NCI-H146 treated with DMSO at 0.1 percent for 48 hours (cell line): ENCODE measurements around the gene ACTN2.

Experiments used
- DNase-seq: peaks from one replicate; lab custom pipeline; 2025; ENCODE audit not compliant: unreplicated experiment; lab: John Stamatoyannopoulos, UW

The ACTN2 gene

DNA sequence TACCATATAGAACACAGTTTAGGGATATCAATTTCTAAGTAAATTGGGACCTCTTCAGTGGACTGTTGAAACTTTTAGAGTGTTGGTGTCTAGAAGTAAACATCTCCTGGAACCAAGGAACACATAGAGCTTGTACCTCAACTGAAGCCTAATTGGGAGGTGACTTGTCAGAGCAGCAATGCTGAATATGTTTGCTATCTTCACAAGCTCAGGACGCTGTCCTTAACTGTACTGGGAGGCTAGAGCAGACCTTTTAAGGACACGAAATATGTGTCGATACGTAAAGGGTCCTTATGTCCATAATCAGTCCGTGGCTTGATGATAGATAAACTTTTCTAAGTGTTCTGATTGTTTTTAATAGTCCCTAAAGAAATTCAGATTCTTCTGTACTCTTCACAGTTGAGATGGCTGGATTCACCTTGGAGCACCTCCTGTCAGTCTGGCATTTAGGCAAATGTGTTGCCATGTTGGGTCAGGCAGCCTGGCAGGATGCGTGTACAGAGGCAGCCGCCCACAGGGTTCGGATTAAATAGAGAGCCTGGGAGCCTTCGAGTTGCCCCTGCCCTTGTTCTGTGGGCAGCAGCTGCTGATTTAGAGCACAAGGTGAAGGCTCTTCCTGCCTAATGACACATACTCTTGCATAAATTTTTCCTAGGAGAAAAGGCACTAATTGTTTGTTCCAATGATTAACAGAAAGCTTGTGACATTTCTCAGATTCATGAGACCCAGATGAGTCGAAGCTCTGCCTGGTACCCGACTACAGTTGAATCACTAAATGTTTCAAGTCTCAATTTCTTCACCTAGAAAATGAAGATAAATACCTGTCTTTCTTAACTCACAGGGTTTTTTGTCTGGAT lies 3.6 kb downstream of the ACTN2 start:
- no peak for DNase-seq

DNA sequence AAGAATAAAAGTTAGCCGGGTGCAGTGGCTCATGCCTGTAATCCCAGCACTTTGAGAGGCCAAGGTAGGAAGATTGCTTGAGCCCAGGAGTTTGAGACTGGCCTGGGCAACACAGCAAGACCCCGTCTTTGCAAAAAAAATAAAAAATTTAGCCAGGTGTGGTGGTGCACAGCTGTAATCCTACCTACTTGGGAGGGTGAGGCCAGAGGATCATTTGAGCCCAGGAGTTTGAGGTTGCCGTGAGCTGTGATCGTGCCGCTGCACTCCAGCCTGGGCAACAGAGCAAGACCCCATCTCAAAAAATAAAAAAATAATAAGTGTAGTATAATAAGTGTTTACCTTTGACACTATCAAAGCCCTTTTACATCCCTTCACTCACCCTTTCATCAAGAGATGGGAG lies 5.0 kb downstream of the ACTN2 start:
- DNase-seq = no peak

- no peak for DNase-seq
Measured at GRCh38 chr1:236692128-236692527, 5.8 kb downstream of the ACTN2 start.

- no peak for DNase-seq
Measured at GRCh38 chr1:236692742-236693141, 6.4 kb downstream of the ACTN2 start.

GRCh38 chr1:236699366-236699765 lies 13.1 kb downstream of the ACTN2 start:
- no peak for DNase-seq

- DNase-seq = no peak
Measured at GRCh38 chr1:236700903-236701302, 14.6 kb downstream of the ACTN2 start.

GRCh38 chr1:236701782-236702181 lies 15.5 kb downstream of the ACTN2 start:
- no peak for DNase-seq

GRCh38 chr1:236702791-236703394 lies 16.6 kb downstream of the ACTN2 start:
- DNase-seq = no peak

GRCh38 chr1:236705771-236706170 lies 19.5 kb downstream of the ACTN2 start:
- DNase-seq = no peak

- no peak for DNase-seq
Measured at GRCh38 chr1:236706183-236706582, 19.9 kb downstream of the ACTN2 start.

DNA sequence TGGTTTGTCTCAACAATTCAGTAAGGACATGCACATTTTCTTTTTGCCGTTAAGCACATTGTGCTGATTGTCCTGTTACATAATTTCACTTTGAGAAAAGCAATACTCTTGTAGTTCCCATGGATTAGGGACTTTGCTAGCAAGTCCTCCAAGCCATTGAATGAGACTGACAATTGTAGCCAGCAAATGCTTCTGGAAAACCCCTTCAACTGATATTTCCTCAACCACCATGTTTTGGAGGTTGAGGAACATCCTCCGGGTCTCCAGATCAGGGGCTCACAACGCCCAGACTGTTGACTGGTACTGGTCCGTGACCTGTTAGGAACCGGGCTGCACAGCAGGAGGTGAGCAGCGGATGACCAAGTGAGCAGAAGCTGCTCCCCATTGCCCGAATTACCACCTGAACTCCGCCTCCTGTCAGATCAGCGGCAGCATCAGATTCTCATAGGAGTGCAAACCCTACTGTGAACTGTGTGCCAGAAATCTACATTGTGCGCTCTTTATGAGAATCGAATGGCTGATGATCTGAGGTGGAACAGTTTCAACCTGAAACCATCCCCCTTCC lies 24.1 kb downstream of the ACTN2 start:
- no peak for DNase-seq

DNA sequence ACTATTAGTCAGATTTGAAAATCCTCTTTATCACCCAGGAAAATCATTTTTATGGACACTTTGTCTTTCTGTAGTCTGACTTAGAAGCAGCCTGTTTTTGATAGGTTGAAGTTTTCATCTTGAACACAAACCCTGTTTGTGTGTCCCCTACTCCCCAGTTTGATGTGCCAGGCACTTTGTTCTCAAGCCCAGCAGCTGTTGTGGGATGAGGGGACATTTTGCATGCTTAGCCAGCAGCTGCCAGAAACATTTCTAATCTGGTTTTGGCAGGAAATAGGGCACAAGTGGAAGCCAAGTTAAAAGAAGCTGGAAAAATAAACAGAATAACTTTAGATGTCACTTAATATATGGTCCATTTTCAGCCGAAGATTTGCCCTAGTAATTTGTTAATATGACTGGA lies 29.9 kb downstream of the ACTN2 start:
- DNase-seq = no peak

GRCh38 chr1:236717811-236718210 lies 31.5 kb downstream of the ACTN2 start:
- DNase-seq = no peak

GRCh38 chr1:236718328-236718727 lies 32.0 kb downstream of the ACTN2 start:
- no peak for DNase-seq

GRCh38 chr1:236720206-236720605 lies 33.9 kb downstream of the ACTN2 start:
- no peak for DNase-seq

GRCh38 chr1:236720611-236721010 lies 34.3 kb downstream of the ACTN2 start:
- DNase-seq = no peak

- no peak for DNase-seq
Measured at GRCh38 chr1:236724049-236724448, 37.8 kb downstream of the ACTN2 start.

GRCh38 chr1:236724506-236724905 lies 38.2 kb downstream of the ACTN2 start:
- no peak for DNase-seq

DNA sequence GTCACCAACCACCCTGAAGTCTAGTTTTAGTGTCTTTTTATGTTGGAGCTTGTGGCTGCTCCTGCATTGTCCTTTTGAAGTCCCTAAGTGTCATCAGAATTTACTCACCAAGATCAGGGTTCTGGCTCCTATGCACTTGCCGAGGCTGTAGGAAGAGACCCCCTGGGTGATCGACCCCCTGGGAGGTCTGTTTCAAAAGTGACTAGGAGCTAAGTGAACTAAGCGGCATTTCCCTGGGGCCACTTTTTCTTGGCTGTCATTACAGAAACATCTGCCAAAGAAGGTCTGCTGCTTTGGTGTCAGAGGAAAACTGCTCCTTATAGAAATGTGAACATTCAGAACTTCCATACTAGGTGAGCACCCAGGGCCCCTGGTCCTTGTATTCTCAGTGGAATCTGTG lies 39.4 kb downstream of the ACTN2 start:
- DNase-seq = no peak

GRCh38 chr1:236727521-236727920 lies 41.2 kb downstream of the ACTN2 start:
- DNase-seq = no peak

- DNase-seq = no peak
Measured at GRCh38 chr1:236728752-236729151, 42.5 kb downstream of the ACTN2 start.

DNA sequence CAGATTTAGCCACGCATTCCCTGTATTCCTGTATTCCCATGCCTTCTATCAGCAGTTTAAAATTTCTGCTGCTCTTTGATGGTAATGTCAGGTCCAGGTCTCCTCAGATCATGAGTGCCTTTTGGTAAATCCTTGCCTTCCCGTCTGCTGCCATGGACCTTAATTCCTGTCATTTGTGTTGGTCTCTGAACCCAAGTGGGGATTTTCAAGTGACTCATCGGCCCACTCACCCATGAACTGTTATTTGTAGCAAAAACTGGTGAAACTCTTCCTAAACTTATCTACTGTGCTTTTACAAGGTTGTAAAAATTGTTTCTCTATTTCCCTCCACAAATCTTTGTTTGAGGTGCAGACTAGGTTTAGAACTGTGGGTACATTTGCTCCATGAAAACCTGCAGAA lies 47.4 kb downstream of the ACTN2 start:
- DNase-seq = no peak
